SK-N-SH treated with all-trans-retinoic acid at 6 μM for 48 hours (cell line): ENCODE data around the gene FUNDC1.

Experiments
- ATAC-seq: fragments of 200-7000 bp; cut with Tn5 transposase; 3 replicates; pipeline ENCODE4 v1.9.1; 2020; ENCODE audit warnings: mild to moderate bottlenecking, moderate library complexity
- ARNTL ChIP-seq: fragments of 450-650 bp; formaldehyde crosslinking; IDR thresholded peaks from 2 replicates; pipeline ENCODE4 v1.5.0; 2020; ENCODE audit warnings: low read depth, mild to moderate bottlenecking, moderate library complexity, borderline replicate concordance
- BACH2 ChIP-seq: fragments of 250-450 bp; sonication (Bioruptor Pico); IDR thresholded peaks from 2 replicates; pipeline ENCODE4 v1.9.0; 2021; ENCODE audit warnings: mild to moderate bottlenecking, borderline replicate concordance
- CREB5 ChIP-seq: fragments of 250-450 bp; sonication (Bioruptor Pico); IDR thresholded peaks from 2 replicates; pipeline ENCODE4 v1.5.1; 2020; ENCODE audit warnings: low read depth, mild to moderate bottlenecking, moderate library complexity
- CSDC2 ChIP-seq: fragments of 250-450 bp; sonication (Bioruptor Pico); IDR thresholded peaks from 2 replicates; pipeline ENCODE4 v1.5.0; 2020; ENCODE audit warnings: mild to moderate bottlenecking, moderate library complexity
- CSRNP3 ChIP-seq: fragments of 250-450 bp; sonication (Bioruptor Pico); IDR thresholded peaks from 2 replicates; pipeline ENCODE4 v1.5.1; 2021; ENCODE audit warnings: mild to moderate bottlenecking, moderate library complexity
- ESRRG ChIP-seq: fragments of 250-450 bp; sonication (Bioruptor Pico); IDR thresholded peaks from 2 replicates; pipeline ENCODE4 v1.6.1; 2021; ENCODE audit warnings: mild to moderate bottlenecking
- GLIS3 ChIP-seq: fragments of 250-450 bp; sonication (Bioruptor Pico); IDR thresholded peaks from 2 replicates; pipeline ENCODE4 v1.5.0; 2020; ENCODE audit warnings: mild to moderate bottlenecking, moderate library complexity
- ISL1 ChIP-seq: fragments of 250-450 bp; sonication (Bioruptor Pico); IDR thresholded peaks from 2 replicates; pipeline ENCODE4 v2.1.2; 2022; ENCODE audit warnings: mild to moderate bottlenecking, moderate library complexity
- OSR1 ChIP-seq: fragments of 250-450 bp; sonication (Bioruptor Pico); IDR thresholded peaks from 2 replicates; pipeline ENCODE4 v1.8.0; 2022; ENCODE audit warnings: moderate library complexity, mild to moderate bottlenecking, inconsistent platforms
- PATZ1 ChIP-seq: fragments of 250-450 bp; sonication (Bioruptor Pico); IDR thresholded peaks from 2 replicates; pipeline ENCODE4 v1.8.0; 2020; ENCODE audit warnings: mild to moderate bottlenecking, moderate library complexity, borderline replicate concordance
- POU6F1 ChIP-seq: fragments of 250-450 bp; sonication (Bioruptor Pico); IDR thresholded peaks from 2 replicates; pipeline ENCODE4 v1.8.0; 2021; ENCODE audit warnings: low read depth, mild to moderate bottlenecking, moderate library complexity, borderline replicate concordance
- PPARA ChIP-seq: fragments of 250-450 bp; sonication (Bioruptor Pico); IDR thresholded peaks from 2 replicates; pipeline ENCODE4 v1.5.0; 2020; ENCODE audit warnings: mild to moderate bottlenecking, borderline replicate concordance
- RARB ChIP-seq: fragments of 250-450 bp; sonication (Bioruptor Pico); IDR thresholded peaks from 2 replicates; pipeline ENCODE4 v1.8.0; 2021; ENCODE audit warnings: mild to moderate bottlenecking, moderate library complexity
- SNAI2 ChIP-seq: fragments of 250-450 bp; sonication (Bioruptor Pico); IDR thresholded peaks from 2 replicates; pipeline ENCODE4 v1.5.0; 2020; ENCODE audit warnings: mild to moderate bottlenecking, moderate library complexity
- TCF4 ChIP-seq: fragments of 250-450 bp; sonication (Bioruptor Pico); IDR thresholded peaks from 2 replicates; pipeline ENCODE4 v1.8.0; 2021; ENCODE audit warnings: mild to moderate bottlenecking, moderate library complexity, borderline replicate concordance
- TOX ChIP-seq: fragments of 250-450 bp; sonication (Bioruptor Pico); IDR thresholded peaks from 2 replicates; pipeline ENCODE4 v1.8.0; 2021; ENCODE audit warnings: mild to moderate bottlenecking, moderate library complexity, borderline replicate concordance
- ZC3H10 ChIP-seq: fragments of 250-450 bp; sonication (Bioruptor Pico); IDR thresholded peaks from 2 replicates; pipeline ENCODE4 v1.5.1; 2021; ENCODE audit warnings: mild to moderate bottlenecking, moderate library complexity
- ZFP3 ChIP-seq: fragments of 250-450 bp; sonication (Bioruptor Pico); IDR thresholded peaks from 2 replicates; pipeline ENCODE4 v1.5.0; 2020; ENCODE audit warnings: mild to moderate bottlenecking, moderate library complexity
- ZFP30 ChIP-seq: fragments of 450-650 bp; formaldehyde crosslinking; IDR thresholded peaks from 2 replicates; pipeline ENCODE4 v1.5.0; 2022; ENCODE audit warnings: mild to moderate bottlenecking, moderate library complexity
- ZNF565 ChIP-seq: fragments of 450-650 bp; formaldehyde crosslinking; conservative IDR thresholded peaks from 2 replicates; pipeline ENCODE4 v1.5.0; 2020; ENCODE audit warnings: low read depth, mild to moderate bottlenecking, moderate library complexity
- ZNF70 ChIP-seq: fragments of 450-650 bp; formaldehyde crosslinking; IDR thresholded peaks from 2 replicates; pipeline ENCODE4 v1.5.0; 2020; ENCODE audit warnings: mild to moderate bottlenecking, moderate library complexity
- ZNF8 ChIP-seq: fragments of 450-650 bp; formaldehyde crosslinking; IDR thresholded peaks from 2 replicates; pipeline ENCODE4 v1.5.0; 2020; ENCODE audit warnings: mild to moderate bottlenecking, moderate library complexity

The FUNDC1 gene

GRCh38 chrX:44536198-44536597 is 6.5 kb downstream of the FUNDC1 start:
- ATAC-seq, result no peak
- TF ChIP-seq ARNTL (CRISPR knock-in tag) (no peak), ZNF8 (CRISPR knock-in tag) (no peak), PPARA (CRISPR knock-in tag) (no peak), TCF4 (no peak), ZNF565 (CRISPR knock-in tag) (no peak), RARB (no peak), ZFP30 (CRISPR knock-in tag) (no peak), ZFP3 (CRISPR knock-in tag) (no peak), OSR1 (CRISPR knock-in tag) (no peak), GLIS3 (CRISPR knock-in tag) (no peak), ZC3H10 (no peak), SNAI2 (no peak), TOX (CRISPR knock-in tag) (no peak), CSDC2 (CRISPR knock-in tag) (no peak), ISL1 (CRISPR knock-in tag) (no peak)

GRCh38 chrX:44529310-44529709 is 13.3 kb downstream of the FUNDC1 start:
- ATAC-seq, result no peak
- TF ChIP-seq TOX (CRISPR knock-in tag) (no peak), RARB (no peak), PATZ1 (CRISPR knock-in tag) (no peak), BACH2 (CRISPR knock-in tag) (no peak), CSRNP3 (no peak), ZC3H10 (no peak), POU6F1 (CRISPR knock-in tag) (no peak), ESRRG (CRISPR knock-in tag) (no peak), GLIS3 (CRISPR knock-in tag) (no peak), CSDC2 (CRISPR knock-in tag) (no peak), TCF4 (no peak)

GRCh38 chrX:44514272-44514671 is 28.4 kb downstream of the FUNDC1 start:
- ATAC-seq, result no peak
- TF ChIP-seq ESRRG (CRISPR knock-in tag) (no peak), CREB5 (CRISPR knock-in tag) (no peak), ZNF70 (CRISPR knock-in tag) (no peak), CSDC2 (CRISPR knock-in tag) (no peak), ZNF8 (CRISPR knock-in tag) (no peak)

GRCh38 chrX:44507292-44507691 is 35.4 kb downstream of the FUNDC1 start:
- no peak for TF ChIP-seq ZNF8 (CRISPR knock-in tag)
- no peak for TF ChIP-seq PATZ1 (CRISPR knock-in tag)
- TF ChIP-seq CREB5 (CRISPR knock-in tag), result no peak
- no peak for TF ChIP-seq CSRNP3
- TF ChIP-seq CSDC2 (CRISPR knock-in tag), result no peak
- no peak for TF ChIP-seq ZC3H10
- TF ChIP-seq ARNTL (CRISPR knock-in tag), result no peak
- TF ChIP-seq RARB, result no peak
- no peak for TF ChIP-seq BACH2 (CRISPR knock-in tag)
- TF ChIP-seq GLIS3 (CRISPR knock-in tag), result no peak
- TF ChIP-seq SNAI2, result no peak
- TF ChIP-seq, all 23 proteins: peak for 0
- ATAC-seq, result no peak
